GM19372 (cell line): Measurements from ENCODE around the gene ATP8B4.
"Not testable (repeated sequence)": the region's sequence is repeated elsewhere in the genome, so short reads cannot be mapped to it uniquely, and the experiment has no call there.

Experiments
- ATAC-seq: cut with Tn5 transposase; IDR thresholded peaks from one replicate; pipeline ENCODE4 v1.9.1; 2021; ENCODE audit warnings: mild to moderate bottlenecking, low read depth, moderate library complexity; ENCODE audit not compliant: unreplicated experiment

Gene ATP8B4

DNA sequence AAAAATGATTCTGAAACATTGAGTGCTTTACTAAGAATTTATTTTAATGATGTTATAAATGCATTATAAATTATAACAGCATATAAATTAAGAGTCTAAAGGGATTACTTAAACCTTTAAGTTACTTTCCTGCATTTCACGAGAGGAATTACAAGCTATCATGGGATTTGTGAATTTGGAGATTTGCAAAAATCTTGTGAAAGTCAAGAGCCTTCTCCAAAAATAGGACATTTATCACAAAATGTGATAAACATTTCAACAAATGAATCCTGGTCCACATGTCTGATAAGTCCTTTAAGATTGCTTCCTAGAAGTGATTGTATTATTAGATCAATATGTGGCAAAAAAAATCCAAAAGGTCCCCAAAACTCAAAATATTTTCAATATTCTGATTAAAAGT is 154.5 kb downstream of the ATP8B4 start:
- ATAC-seq, result no peak

DNA sequence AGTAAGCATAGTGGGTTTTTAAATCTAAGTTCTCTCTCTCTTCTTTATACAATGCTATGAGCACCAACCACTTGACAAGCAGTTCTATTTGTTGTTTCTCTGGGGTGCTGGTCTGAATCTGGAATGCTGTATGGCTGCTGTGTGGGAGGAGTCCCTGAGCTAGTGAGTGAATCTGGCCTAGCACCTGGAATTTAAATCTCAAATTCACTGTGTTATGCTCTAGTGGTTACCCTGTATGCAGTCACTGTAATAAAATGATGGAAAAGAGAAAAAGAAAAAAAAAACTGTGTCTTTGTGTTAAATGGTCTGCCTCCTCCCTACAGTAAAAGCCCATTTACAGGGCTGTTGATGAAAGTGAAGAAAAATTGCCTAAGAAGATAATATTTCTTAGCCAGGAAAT is 155.0 kb downstream of the ATP8B4 start:
- ATAC-seq, result no peak

DNA sequence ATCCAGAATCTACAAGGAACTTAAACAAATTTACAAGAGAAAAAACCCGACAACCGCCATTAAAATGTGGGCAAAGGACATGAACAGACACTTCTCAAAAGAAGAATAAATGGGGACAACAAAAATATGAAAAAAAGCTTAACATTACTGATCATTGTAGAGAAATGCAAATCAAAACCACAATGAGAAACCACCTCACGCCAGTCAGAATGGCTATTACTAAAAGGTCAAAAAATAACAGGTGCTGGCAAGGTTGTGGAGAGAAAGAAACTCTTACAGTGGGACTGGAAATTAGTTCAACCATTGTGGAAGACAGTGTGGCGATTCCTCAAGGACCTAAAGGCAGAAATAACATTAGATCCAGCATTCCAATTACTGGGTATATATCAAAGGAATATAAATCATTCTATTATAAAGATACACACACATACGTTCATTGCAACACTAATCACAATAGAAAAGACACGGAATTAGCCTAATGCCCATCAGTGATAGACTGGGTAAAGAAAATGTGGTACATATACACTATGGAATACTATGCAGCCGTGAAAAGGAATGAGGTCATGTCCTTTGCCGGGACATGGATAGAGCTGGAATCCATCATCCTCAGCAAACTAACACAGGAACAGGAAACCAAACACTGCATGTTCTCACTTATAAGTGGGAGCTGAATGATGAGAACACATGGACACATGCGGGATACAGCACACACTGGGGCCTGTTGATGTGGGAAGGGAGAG is 155.8 kb downstream of the ATP8B4 start:
- not testable (repeated sequence) for ATAC-seq

DNA sequence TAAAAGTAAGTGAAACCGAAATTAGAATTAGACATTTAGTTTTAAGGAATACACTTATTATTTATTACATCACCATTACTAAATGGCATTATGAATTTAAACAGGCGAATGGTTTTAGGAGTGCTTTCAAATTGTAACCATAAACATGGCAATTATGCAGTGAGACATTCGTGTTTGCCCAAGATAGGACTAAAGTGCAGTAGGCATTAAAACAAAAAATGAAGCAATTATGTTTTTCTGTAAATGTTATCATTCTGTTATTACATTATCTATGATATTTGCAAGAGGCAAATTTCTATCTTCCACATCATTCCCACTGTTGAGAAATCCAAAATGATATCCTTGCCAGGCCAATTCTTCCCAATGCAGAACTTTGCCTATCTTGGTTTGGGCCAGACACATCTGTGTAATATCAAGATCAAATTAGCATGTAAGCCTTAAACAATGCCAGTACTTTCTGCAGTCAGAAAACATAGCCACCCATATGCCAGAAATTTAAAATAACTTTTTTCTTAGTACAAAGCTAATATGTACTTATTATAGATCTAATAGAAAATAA is 156.9 kb downstream of the ATP8B4 start:
- no peak for ATAC-seq

DNA sequence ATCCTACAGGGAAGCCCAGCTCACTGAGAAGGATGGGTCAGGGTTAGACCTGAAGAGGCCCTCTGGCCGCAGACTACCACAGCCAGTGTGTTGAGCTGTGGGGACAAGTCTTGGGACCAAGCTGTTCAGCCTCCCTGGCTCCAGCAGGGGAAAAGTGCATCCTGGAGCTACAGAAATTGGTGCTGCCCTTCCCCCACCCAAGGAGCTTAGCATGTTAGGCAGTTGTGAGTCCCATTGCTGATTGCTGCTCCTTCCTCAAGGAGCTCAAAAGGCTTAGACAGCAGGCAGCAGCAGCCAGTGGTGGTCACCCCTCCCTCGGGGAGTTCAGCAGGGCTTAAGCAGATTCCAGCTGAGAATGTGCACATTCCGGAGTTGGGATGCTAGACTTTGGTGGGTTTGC is 165.6 kb downstream of the ATP8B4 start:
- no peak for ATAC-seq

DNA sequence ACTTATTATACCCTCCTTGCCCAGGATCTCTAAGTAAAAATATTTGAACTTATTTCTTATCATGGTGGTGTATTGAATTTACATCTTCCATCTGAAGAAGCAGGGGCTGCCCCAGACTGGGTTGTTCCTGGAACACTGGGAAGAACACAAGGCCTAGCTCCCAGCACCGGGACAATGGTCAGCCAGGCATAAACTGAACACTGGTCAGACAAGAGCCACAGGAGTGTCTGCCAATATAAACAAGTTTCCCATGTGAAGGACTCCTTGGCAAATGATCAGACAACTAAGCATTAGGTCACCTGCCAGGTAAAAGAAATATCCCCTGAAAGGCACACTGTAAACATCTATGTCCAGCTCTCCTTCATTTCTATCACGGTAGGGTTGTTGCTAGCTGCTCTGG is 172.4 kb downstream of the ATP8B4 start:
- ATAC-seq, result no peak

DNA sequence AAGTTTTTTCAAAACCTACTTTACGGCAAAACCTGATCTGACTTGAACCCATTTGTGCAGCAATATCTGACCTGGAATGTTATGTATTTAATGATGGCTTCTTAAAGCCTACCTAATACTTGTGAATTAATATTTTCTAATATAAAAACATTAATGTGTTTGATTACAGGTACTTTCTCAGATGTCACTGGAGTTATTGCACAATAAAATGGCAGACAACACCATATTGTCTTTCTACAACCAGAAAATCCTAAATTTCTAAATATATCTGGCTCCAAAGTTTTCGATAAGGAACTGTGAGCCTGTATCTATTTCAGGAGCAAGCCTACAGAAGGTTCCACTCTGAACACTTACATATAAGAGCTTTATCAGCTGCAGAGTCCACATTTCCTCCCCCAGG is 184.5 kb downstream of the ATP8B4 start:
- no peak for ATAC-seq

DNA sequence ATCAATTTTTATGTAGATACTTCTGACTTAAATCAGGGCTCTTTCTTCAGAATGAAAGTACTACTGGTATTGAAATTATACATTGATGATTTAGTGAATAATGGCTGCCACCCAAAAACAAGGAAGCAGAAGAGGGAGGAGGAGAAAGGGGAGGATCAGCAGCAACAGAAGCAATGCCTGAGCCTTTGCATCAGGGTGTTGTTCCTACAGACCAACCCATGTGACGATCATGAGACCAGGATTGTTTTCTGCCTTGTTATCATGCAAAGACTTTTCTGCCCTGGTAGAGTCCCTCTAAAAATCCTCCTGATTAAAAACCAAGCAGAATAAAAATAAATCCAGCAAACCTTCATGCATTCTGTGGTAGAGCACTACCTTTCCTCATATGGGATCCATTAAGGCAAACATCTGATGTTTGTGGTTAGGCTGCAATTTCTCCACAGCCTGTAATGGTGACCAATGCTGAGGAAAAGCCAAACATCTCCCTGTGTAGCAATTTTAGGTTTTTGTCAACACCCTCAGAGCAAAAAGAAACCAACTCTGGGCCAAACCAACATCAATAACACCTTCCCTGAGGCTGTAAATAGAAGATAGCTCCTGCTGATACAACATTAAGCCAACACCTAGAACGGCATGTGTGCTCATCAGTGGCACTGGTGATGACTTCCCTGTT is 191.7 kb downstream of the ATP8B4 start:
- ATAC-seq, result no peak

DNA sequence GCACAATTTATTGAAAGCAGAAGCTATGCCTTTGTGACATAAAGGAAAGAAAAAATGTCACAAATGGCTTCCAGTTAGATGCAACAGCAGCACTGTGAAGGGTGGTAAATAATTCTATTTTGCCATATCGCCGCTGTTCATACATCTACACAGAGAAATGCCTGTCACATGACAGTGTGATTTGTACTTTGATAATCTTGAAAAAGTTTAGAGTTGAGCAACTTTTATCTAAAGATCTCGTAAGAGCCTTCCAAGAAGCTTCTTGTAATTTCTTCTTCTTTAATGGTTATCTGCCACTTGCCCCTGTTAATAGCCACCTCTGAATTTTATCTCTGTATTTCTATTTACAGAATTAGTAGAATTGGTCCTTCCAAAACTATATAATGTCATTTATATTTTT is 192.3 kb downstream of the ATP8B4 start:
- ATAC-seq, result no peak

DNA sequence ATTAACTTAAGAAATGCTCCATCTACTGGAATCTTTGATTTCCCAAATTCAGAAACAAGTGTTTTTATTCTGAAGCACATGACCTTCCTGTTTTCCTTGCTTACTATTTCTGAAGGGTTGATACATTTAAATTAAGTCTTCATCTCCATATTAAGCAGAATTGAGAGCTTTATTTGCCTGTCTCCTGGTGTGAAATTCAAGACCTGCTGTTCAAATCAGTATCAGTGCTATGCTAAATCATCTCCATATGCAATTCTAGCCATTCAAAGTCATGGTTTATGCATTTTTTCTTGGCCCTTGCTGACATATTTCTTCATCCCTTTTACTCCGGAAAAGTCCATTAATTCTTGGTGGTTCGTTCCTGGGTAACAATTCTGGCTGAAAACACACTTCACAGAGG is 195.4 kb downstream of the ATP8B4 start:
- no peak for ATAC-seq

DNA sequence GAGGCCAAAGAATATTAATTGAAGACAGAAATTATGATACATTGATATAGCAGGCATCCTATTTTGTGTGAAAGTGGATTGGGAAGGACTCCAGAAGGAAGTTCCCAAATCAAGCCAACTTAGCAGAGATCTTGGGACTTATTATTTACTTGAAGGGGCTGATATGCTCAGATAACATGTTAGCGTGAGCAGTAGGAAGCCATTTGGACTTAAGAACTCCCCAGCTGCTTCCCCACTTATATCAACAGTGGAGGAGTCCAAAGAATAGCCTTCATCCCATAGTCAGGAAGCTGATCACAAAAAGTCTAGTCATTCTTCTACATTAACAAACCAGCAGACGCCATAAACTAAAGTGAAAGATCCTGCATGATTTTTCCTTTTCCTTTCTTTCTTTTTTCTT is 200.0 kb downstream of the ATP8B4 start:
- ATAC-seq, result no peak

DNA sequence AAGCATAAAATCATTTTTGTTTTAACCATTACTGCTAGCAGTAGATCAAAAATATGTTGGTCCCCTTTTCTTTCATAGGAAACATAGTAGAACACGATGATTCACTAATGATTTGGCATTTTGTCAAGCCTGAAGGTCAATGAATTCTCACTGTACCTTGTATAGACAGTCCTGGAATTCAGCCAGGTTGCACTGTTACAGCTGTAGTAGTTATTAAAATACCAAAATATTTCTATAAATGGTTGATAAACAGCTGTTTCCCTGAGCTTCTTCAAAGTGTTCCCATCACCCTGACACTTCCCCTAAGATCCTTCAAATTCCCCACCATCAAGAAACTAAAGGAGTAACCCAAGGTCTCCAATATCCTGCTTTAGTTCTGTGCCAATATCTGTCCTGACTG is 200.9 kb downstream of the ATP8B4 start:
- ATAC-seq, result no peak

DNA sequence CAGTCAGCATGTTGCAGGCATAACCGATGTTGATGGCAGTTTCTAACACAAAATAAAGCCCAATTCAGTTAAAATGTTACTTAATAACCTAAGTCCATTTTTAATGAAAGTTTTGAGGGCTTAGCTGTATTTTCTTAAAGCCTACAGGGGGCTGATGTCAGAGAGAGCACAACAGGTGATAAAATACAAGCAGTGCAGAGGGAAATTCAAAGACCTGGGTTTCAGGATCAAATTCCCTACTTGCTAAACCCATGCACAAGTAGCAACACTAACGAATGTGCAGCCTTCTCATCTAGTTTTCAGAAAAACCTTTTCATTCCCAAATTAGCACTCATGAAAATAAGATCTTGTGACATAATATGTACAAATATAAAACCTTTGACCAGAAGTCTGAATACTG is 202.0 kb downstream of the ATP8B4 start:
- ATAC-seq, result no peak

DNA sequence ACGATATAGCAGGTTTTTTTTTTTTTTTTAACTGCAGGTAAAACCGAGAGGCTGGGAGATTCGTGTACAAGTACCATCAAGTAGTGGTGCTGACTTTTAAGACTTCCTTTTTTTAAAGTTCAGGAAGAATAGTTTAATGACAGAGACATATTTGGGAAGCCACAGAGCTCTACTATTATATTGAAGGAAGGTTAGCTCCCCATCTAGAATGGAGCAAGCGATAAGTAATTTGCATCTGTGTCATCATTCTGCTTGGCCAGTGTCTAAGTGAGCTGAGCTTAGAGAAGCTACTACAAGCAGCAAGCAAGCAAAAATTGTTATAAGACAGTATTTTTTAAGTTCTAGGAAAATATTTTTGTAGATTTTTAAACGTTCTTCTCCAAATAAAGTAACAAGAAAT is 203.2 kb downstream of the ATP8B4 start:
- ATAC-seq, result no peak

DNA sequence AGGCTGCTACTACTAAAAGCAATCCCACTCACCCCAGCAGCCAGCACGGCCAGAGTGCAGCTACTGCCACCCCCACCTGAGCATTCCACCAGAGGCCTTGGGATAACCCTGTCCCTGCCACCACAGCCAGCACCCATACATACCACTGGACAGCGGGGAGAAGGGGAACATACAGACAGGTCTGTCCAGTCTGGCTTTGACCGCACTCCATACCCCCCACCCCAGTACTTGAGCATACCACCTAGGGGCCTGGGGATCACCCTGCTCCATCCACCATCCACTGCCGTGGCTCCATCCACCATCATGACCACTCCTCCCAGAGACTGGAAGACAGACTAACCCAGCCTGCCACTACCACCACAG is 210.1 kb downstream of the ATP8B4 start:
- no peak for ATAC-seq

DNA sequence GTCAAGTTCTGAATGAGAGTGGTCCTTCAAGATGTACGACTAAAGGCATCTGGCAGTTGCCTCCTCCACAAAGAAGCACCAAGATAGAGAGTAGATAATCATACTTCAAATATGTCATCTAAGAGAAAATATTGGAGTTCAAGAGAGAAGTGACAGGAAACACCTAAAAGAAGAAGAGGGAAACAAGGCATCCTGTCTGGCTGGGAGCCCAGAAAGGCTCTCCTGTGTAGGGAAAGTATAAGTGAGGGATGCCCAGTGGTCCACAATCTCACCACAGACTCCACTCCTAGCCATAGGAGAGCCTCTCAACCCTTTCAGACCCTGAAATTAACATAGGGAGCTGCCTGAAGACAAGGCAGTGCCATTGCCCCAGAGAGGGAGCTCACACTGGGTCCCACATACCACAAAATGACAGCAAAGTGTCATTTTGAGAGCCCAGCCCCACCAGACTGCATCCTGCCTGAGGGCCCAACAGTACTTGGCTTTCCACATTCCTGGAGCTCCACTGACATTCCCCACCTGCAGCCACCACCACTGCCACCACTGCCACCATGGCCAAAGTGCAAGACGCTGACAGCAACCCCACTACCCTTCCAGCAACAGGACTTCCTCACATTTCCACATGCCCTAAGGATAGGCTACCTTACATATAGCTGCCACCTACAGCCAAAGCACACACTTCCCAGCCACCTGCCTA is 210.6 kb downstream of the ATP8B4 start:
- ATAC-seq, result no peak

DNA sequence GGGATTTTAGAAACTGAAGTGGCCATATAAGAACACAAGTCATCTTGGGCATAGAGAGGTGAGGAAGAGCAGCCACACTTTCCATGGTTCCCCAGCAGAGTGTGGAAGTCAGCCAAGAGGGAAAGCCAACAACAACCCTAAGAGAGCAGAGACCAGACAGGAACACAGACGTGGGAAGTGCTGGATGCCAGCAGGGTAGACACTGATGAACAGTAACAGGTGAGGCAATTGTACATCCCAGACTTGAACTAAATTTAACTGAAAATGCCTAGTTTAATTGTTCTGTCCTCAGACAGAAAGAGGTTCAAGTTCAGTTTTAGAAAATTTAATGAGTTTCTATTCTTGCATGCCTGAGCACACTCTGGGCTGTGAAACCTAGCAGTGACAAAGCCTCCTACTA is 212.1 kb downstream of the ATP8B4 start:
- no peak for ATAC-seq

DNA sequence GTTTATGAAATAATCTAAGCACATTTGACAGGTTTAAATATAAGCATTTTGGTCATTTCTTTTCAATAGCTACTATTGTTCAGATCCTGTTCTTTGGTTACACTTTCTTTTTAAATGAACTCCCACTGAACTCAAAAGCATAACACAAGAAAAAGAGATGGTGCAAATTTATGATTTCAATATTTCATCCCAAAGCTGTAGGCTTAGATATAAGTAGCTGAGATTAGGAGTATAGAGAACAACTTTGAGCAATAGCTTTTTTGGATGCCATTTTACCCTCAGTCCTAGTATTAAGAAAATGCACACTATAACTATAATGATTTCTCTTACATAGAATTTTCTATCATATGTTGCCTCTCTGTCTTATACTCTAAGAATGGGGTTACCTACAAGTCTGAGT is 213.8 kb downstream of the ATP8B4 start:
- no peak for ATAC-seq

DNA sequence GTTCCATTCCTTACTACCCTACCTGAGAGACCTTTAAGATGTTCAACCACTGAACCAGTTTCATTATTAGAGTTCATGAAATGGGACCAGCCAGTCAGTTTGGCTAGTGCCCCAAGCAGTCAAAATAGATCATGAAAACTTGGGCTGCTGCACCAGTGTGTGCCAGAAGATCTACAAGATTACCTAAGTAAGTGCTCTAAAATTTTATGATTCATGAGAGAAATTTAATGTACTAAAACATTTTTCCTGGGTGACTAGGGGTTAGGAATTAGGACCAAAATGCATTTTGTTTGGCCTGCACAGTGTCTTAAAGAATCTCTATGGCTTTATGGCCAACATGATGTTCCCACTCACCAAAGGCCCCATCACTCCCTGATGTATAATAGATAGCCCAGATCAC is 214.7 kb downstream of the ATP8B4 start:
- no peak for ATAC-seq

DNA sequence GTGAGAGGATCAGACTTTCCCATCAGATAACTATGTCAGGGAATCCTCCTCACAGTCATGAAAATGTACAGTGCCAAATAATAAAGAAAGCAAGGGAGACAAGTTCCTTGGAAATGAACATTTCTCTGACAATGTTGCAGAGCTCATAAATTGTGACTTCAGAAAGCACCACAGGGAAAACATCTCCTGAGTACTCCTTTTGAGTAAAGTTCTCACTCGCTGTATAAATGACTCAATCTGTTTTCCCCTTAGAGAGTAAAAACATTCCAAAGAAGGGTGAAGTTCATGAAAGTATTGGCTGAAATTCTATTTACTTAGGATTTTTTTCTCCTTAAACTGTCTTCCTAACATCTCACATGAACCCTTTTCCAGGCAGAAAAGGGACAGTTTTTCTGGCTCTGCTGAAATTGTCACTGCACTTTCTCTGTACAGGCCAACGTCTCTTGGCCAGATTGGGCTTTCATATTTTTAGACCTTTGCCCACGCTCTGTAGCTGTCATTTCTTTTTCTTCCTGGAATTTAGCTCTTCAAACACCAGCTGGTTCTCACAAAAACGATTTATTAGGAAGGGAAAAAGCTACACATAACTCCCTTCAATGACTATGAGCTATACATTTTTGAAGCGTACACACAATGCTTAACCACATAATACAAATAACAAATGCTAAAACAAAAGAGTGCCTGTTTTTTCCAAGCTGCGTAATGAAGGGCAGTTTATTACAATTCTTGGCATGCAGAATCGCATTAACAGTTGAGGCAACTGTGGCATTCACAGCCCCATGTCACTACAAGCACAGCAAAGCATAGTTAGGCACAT is 216.1 kb downstream of the ATP8B4 start:
- no peak for ATAC-seq
